PC-9 (cell line): ENCODE results near the gene EIF2S3.

Source experiments
- EZH2 ChIP-seq: fragments of 200-600 bp; sonication (generic); IDR thresholded peaks from 2 replicates; pipeline ENCODE4 v1.8.0; 2017; ENCODE audit warnings: antibody characterized with exemption, low read depth
- TF ChIP-seq, protein P1 (sequence below): fragments of 200-600 bp; sonication (generic); conservative IDR thresholded peaks from 2 replicates; pipeline ENCODE4 v1.6.1; 2017; ENCODE audit warnings: mixed run types, antibody characterized with exemption, mild to moderate bottlenecking, moderate library complexity

DNA sequence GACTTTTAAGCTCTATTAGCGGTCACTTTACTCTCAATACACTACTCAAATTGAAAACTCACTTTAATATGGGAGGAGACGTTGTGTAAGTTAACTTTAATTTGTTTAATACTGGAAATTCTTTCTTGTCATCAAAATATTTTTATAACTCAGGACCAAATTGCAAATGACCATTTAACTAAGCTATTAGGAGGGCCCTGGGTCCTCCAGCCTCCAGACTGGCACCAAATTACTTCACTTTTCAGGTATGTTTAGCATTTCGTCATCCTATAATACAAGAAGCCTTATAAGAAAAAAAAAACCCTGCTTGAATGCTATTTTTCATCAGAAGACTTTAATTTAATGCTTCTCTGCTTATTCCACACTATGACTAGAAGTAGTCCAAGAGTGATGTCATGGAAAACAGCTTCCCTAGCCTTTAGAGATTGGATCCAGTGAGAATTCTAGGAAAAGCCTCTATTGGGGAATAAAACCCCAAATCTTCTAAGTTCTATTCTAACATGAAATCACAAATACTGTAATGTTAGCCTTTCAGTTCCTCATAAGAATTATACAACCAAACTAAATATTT is 34.4 kb upstream of the EIF2S3 start:
- TF ChIP-seq, protein P1, sequence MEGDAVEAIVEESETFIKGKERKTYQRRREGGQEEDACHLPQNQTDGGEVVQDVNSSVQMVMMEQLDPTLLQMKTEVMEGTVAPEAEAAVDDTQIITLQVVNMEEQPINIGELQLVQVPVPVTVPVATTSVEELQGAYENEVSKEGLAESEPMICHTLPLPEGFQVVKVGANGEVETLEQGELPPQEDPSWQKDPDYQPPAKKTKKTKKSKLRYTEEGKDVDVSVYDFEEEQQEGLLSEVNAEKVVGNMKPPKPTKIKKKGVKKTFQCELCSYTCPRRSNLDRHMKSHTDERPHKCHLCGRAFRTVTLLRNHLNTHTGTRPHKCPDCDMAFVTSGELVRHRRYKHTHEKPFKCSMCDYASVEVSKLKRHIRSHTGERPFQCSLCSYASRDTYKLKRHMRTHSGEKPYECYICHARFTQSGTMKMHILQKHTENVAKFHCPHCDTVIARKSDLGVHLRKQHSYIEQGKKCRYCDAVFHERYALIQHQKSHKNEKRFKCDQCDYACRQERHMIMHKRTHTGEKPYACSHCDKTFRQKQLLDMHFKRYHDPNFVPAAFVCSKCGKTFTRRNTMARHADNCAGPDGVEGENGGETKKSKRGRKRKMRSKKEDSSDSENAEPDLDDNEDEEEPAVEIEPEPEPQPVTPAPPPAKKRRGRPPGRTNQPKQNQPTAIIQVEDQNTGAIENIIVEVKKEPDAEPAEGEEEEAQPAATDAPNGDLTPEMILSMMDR: no peak
- no peak for TF ChIP-seq EZH2
